Osteoblast (primary cell): ENCODE measurements around the gene BOK. TPM values are rescaled to one million over a fixed set of nuclear protein-coding genes. Genes with fewer than 3 reads are reported as not detected.

ENCODE experiments used
- DNase-seq: peaks from one replicate; pipeline ENCODE4 v3.0.0; 2011; ENCODE audit warnings: low spot score, mixed read lengths; ENCODE audit not compliant: insufficient read length; ENCODE audit errors: missing footprints
- H2AFZ ChIP-seq: 2 replicates; pipeline ENCODE4 v1.6.0; 2011; ENCODE audit warnings: mild to moderate bottlenecking, low read length
- H3K27ac ChIP-seq: 2 replicates; pipeline ENCODE4 v1.5.1; 2011; ENCODE audit warnings: mild to moderate bottlenecking, low read depth, low read length, moderate library complexity
- H3K27me3 ChIP-seq: 2 replicates; pipeline ENCODE4 v1.6.0; 2012; ENCODE audit warnings: mild to moderate bottlenecking, control low read depth, inconsistent platforms, low read length, moderate library complexity; ENCODE audit not compliant: insufficient read depth
- H3K36me3 ChIP-seq: 2 replicates; pipeline ENCODE4 v1.5.1; 2011; ENCODE audit warnings: mild to moderate bottlenecking, low read length, control low read depth, moderate library complexity; ENCODE audit not compliant: insufficient read depth
- H3K4me1 ChIP-seq: 2 replicates; pipeline ENCODE4 v1.5.1; 2011; ENCODE audit warnings: mild to moderate bottlenecking, low read length, control low read depth, moderate library complexity; ENCODE audit not compliant: insufficient read depth
- H3K4me2 ChIP-seq: 2 replicates; pipeline ENCODE4 v1.6.0; 2011; ENCODE audit warnings: mild to moderate bottlenecking, low read length; ENCODE audit not compliant: insufficient read depth
- H3K4me3 ChIP-seq: fragments of 200-600 bp; sonication (generic); 3 replicates; pipeline ENCODE4 v1.5.1; 2012; ENCODE audit warnings: mild to moderate bottlenecking, low read length, inconsistent platforms; ENCODE audit not compliant: insufficient read depth
- H3K79me2 ChIP-seq: 2 replicates; pipeline ENCODE4 v1.6.0; 2012; ENCODE audit warnings: mild to moderate bottlenecking, low read length, control low read depth, inconsistent platforms; ENCODE audit not compliant: insufficient read depth
- H3K9me3 ChIP-seq: 2 replicates; pipeline ENCODE4 v1.5.1; 2011; ENCODE audit warnings: low read depth, low read length, control low read depth
- H4K20me1 ChIP-seq: 2 replicates; pipeline ENCODE4 v1.6.0; 2012; ENCODE audit warnings: mild to moderate bottlenecking, low read length, control low read depth; ENCODE audit not compliant: insufficient read depth
- CTCF ChIP-seq: IDR thresholded peaks from 2 replicates; pipeline ENCODE4 v1.5.1; 2011; ENCODE audit warnings: mild to moderate bottlenecking, low read depth, low read length, moderate library complexity; ENCODE audit errors: extremely low read depth
- total RNA-seq: library from RNA; depleted of rRNA; stranded (reverse); fragments of >200 nt; gene quantifications from 2 replicates; pipeline ENCODE4 v1.2.3, GENCODE V29; 2012

The BOK gene
- total RNA-seq, 1 donor, result 41.3 TPM

DNA sequence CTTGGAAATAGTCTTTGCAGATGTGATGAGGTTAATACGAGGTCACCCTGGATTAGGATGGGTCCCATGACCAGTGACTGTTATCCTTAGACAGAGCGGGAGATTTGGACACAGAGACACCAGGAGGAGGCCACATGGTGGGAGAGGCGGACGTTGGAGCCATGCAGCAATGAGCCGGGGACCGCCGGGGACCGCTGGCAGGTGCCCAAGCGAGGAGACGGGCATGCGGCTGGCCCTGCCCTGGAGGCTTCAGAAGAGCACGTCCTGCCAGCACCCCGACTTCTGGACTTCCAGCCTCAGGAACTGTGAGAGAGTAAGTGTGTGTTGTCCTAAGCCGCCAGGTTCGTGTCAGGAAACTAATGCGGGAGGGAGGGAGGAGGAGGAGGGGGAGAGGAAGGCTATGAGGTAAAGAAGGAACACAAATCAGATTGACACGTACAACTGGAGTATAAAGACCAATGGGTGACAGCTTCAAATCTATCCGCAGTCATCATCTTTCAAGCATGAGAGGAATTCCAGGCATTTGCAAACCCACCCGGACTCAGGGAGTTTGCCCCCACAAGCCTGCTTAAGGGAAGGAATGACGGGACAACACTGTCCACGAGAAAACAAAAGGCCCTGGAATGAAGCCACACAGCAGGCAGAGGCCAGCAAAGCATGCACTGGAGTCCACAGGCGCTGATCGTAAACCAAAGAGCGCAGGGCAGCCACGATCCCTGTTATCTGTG lies 11.6 kb upstream of the BOK start:
- peaks cover 66% of the 10 kb centered on the region for H3K4me1 ChIP-seq
- TF ChIP-seq CTCF, result no peak
- no peaks in the 10 kb centered on the region for H4K20me1 ChIP-seq
- H3K79me2 ChIP-seq, result no peaks in the 10 kb centered on the region
- H3K36me3 ChIP-seq, result no peaks in the 10 kb centered on the region
- no peak overlapping the region for H2AFZ ChIP-seq
- H3K27ac ChIP-seq, result peak overlapping the region; percentile 55
- peak overlapping the region; percentile 11 for H3K4me3 ChIP-seq
- H3K27me3 ChIP-seq, result peaks cover 5% of the 10 kb centered on the region
- no peaks in the 10 kb centered on the region for H3K9me3 ChIP-seq
- peak overlapping the region; percentile 58 for H3K4me2 ChIP-seq
- DNase-seq, result peak; percentile 97

GRCh38 chr2:241547781-241548450 lies 10.6 kb upstream of the BOK start:
- Histone ChIP-seq H3K4me3 (no peak overlapping the region), H3K27me3 (no peaks in the 10 kb centered on the region), H3K4me2 (peak overlapping the region; percentile 58), H3K79me2 (no peaks in the 10 kb centered on the region), H3K36me3 (no peaks in the 10 kb centered on the region), H2AFZ (no peak overlapping the region), H3K9me3 (no peaks in the 10 kb centered on the region), H4K20me1 (no peaks in the 10 kb centered on the region), H3K4me1 (peaks cover 66% of the 10 kb centered on the region), H3K27ac (peak overlapping the region; percentile 55)
- DNase-seq, result peak; percentile 65
- no peak for TF ChIP-seq CTCF

- Histone ChIP-seq H3K4me1 (peaks cover 66% of the 10 kb centered on the region), H3K4me2 (no peak overlapping the region), H2AFZ (no peak overlapping the region), H3K4me3 (no peak overlapping the region), H4K20me1 (no peaks in the 10 kb centered on the region), H3K79me2 (no peaks in the 10 kb centered on the region), H3K27ac (no peak overlapping the region), H3K36me3 (no peaks in the 10 kb centered on the region), H3K9me3 (no peaks in the 10 kb centered on the region), H3K27me3 (no peaks in the 10 kb centered on the region)
- DNase-seq, result no peak
- TF ChIP-seq CTCF, result no peak
Measured at GRCh38 chr2:241548451-241548835, 10.1 kb upstream of the BOK start.
